Stimulated activated CD4-positive, alpha-beta T cell treated with anti-CD3 and anti-CD28 coated beads, Interleukin-4, amount 100 ng/mL, for 4 hours (primary cell): ENCODE results near the gene HOXD12.

Experiments used
- DNase-seq, 2 experiments: peaks; one replicate each; pipeline ENCODE4 v3.0.0-alpha.2; 2020

Gene HOXD12

DNA sequence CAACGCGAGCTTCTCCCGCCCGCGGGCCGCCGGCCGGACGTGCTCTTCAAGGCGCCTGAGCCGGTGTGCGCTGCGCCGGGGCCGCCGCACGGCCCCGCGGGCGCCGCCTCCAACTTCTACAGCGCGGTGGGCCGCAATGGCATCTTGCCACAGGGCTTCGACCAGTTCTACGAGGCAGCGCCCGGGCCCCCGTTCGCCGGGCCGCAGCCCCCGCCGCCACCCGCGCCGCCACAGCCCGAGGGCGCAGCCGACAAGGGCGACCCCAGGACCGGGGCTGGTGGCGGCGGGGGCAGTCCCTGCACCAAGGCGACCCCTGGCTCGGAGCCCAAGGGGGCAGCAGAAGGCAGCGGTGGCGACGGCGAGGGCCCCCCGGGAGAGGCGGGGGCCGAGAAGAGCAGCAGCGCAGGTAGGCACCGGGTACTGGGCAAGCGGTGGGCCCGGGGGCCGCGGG lies 8.2 kb downstream of the HOXD12 start:
- no peak for DNase-seq

DNA sequence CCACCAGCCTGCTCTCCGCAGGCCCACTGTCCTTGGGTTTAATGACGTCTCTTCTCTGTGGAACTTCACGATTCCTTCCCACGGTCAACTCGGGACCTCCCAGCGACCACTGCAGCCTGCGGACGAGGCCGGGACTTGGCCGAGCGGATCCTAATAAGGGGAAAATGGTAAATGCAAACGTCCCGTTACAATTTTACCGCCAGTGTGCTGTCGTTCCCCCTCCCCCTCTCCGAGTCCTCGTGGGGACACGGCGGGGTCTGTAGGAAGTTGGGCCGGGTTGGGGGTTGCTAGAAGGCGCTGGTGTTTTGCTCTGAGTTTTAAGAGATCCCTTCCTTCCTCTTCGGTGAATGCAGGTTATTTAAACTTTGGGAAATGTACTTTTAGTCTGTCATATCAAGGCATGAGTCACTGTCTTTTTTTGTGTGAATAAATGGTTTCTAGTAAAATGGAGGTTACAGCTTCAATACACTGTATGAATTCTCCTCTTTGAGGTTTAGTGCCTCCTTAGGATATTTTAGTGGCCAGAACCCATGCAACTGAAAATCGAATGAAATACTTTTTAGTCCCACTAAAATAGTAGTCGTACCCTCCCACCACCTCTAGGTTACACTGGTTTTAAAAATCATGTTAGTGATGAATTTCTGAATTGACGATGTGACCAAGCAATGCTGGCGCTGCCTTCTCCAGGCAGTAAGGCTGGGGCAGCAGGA lies 9.8 kb downstream of the HOXD12 start:
- DNase-seq, result no peak

DNA sequence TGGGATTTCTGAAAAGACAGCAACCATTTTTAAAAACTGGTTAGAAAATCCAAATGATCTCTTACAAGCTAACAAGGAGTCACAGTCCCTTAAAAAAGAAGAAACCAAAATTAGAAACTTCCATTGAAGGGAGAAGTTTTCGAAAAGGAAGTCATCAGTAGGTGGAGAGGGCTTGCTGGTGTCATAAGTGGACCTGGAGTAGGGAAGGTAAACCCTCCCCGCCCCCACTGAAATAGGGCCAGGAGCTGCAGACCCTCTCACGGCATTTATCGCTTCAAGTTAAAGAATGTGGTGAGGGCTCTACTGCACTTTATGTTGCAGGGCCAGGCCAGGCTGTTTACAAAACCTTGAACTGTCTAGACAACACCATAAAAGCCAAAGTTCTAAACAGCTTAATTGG lies 10.4 kb downstream of the HOXD12 start:
- no peak for DNase-seq

DNA sequence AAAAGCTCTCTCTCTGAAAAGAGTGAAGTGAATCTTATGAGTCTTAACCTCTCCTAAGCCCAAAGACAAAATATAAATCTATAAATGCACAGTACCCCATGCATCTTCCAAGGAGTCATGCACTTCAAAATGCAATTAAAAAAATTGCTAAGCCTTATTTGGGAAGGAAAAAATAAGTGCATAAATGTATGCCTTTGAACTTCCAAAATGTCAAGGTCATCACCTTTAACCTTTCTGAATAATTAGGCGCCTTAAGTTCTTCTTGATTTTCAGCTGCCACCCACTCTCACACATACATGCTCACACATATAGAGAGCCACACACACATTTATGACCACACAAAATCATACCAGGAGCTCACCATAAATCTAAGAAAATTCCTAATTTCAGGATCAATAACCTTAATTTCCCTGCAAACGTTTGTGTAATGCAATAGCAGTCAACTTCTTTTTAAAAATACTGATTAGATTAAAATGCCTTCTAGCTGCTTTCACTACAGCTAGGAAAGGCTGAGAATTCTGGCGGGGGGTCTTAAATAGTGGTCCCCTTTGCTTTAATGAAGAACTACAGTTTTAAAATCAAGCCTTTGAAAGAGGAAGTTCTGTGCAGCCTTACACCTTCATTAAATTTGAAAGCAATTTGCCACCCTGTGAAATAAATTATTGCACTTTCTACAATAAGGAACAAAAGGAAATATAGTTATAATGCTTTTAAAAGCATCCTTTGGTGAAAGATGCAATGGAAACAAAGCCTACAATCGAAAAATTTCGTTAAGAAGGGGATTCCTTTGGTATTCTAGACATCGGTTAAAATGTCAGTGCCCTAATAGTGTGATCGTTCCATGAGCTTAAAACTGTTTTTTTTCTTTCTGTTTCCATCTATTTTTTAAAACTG lies 11.1 kb downstream of the HOXD12 start:
- no peak for DNase-seq

DNA sequence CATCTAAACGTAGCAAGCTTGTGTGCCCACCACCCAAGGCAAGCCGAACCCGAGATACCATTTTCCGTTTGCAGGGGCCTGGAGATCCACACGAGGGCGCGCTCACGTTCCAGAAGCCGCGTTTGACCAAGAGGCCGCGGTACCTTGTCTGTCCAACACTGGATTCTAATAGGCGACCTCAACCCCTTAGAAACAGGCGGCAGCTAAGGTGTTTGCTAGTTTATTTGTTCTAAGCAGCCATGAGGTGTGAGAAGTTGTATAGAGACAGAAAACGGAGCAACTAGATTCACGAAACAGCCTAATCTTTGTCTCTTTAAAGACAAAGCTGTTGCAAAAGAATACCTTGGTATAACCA lies 11.7 kb downstream of the HOXD12 start:
- no peak for DNase-seq

DNA sequence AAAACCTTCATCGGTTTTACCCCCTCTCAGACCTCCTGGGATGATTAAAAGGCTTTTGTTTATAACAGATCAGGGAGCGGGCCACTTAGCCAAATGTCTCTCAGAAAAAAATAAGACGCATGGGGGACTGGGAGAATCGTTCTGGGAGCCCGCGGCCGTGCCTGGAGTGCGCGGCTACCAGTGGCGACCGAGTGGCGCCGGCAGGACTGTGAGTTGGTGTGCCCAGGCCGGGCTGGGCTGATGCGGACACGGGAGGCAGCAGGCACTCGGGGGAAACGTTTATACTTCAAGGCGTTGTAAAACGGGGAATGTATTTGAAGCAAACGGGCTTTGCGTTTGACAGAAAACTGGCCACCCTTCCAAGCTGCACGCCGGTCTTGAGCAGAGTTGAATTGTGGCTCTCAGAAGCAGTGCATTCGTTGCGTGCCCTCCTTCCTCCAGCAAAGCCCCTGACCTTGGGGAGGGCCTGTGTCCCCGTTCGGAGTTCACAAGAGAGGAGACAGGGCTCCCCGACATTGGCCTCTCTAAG lies 12.3 kb downstream of the HOXD12 start:
- no peak for DNase-seq

DNA sequence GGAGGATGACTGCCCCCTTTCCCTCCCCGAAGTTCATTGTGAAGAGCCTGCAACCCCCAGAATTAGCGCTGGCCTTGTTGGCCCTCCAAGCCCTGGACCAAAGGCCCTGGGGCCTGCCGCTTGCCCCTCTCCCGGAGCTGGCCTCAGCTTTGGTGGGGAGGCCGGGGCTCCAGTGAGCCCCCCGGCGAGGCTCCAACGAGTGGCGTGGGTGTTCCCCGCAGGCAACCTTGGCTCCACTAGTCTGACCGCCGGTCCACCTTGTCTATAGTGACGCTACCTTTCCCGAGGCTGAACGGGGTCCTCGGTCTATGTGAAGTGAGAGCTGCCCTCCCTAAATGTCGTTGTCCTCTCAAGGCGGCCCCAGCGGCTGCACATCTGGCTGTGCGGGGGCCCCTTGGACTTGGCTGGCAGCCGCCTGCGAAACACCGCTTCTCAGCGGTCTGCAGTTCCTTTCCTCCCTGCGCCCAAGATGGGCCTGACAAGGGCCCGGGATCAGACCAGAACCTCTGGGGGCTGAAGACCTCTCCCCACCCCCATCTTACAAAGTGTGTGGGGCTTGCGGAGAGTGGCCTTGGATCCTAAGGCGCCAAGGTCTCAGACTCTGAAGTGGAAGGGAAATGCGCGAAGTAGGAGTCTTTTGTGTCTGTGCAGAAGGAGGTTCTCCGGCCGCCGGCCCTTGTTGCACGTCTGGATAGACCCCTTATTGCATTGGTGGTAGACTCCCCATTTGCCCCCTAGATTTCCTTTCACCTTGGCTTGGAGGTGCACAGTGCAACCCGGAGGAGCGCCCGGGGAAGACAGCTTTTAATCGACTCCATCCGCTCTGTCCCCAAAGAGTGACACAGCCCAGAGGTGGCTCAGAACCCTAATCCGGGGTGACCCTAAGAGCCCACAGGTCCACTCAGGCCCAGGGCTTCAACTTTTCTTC lies 13.0 kb downstream of the HOXD12 start:
- no peak for DNase-seq

DNA sequence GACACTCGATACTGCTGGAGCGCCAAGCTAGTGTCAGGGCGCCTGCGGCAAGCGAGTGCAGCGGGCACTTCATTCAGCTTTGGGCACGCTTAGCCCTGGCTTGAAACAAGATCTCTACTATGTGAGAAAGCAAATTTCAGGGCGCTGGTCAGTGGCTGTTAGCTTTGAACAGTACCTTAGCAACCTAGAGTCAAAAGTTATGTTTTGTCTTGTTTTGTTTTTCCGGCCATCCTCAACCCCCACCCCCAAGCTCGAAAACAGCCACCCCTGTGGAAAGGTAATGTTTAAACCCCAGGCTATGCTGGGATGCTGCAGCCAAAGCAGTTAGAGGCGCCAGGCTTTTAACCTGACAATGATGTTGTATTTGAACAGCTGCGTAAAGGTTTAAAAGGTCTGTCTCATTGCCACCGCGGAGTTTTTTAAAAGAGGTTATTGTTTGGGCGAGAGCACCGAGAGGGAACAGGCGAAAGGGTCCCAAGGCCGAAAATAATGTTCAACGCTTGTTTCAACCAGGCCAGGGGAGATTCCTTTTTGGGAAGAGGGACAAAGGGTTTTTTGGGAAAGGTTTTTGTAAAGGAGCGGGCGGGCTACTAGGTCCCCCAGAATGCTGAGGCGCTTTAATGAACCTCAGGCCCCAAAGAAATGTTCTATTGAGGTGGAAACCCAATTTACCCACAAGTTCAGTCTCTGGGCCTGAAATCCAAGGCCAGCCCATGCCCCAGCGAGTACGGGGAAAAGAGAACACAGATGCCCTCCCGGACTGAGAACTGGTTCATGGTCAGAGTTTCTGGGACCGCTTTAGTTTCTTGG lies 14.7 kb downstream of the HOXD12 start:
- DNase-seq, result no peak

DNA sequence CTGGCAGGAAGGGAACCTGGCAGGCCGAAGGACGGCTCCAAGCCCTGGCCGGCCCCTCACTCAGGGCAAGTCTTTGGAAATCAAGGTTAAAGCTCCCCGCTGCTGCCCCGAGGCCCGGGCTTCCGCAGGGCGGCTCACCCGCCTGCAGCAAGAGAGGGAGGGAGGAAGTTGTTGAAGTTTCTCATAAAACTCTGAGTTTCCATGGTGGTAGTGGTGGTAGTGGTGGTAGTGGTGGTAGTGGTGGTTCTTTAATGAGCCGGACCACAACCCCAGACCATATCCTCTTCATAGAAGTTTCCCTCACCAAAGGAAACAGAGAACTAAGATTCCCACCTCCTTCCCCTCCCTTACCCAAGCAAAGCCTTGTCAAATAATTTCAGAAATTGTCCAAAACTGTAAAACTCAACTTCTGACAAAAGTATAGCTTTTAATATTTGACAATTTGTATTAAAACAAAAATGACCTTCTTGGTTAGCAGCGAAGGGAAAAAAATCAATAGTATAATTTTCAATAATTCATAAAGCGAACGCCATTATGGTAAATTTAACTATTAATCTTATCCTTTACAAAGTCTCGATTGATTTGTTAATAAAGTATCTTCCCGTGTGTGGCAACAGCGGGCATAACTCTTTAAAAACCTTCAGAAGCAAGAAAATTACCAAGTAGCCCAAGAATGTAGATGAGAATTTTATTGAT lies 15.5 kb downstream of the HOXD12 start:
- no peak for DNase-seq

DNA sequence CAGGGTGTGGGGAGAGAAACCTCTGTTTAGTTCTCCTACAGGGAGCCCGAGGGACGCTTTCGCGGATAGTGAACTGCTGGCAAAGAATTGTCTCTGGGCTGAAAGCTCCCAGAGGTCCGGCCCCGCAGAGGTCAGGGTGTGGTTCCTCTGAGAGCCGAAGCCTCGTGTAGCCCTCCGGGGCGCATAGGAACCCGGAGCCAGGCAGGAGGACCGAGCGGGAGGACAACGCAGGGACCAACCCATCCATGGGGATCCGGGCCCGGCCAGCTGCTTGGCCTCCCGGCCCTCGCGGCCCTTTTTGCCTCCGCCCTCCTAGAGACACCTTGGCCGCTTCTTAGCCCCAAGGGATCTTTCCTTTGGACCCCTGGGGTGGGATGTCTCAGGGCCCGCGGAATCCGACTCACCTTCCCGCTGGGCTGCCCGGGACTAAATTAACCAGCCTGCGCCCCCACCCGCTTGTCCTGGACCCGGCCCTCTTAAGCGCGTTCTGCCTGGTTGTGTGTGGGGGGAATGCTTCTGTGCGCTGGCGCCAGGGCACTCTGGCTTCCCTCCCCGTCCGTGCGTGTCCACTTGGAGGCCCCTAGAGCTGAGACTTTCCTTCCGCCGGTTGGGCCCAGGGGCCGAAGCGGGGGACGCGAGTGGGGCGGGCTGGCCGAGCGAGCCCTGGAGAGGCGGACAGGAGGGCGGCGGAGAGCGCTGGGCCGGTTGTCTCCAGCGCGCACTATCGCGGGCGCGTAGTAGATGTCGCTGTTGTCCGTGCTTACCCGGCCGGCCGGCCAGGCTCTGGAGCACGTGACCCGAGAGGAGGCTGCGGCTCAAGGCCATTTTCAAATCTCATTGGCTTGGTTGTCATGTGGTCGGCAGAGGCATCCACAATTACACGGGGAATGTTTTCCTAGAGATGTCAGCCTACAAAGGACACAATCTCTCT lies 16.6 kb downstream of the HOXD12 start, which contains the start of gene HOXD10:
Gene HOXD10, plus strand, starts transcription at position 896 of the 931 bp plus-strand sequence. CDS start 56 bp downstream, outside the sequence.
- DNase-seq, result no peak

DNA sequence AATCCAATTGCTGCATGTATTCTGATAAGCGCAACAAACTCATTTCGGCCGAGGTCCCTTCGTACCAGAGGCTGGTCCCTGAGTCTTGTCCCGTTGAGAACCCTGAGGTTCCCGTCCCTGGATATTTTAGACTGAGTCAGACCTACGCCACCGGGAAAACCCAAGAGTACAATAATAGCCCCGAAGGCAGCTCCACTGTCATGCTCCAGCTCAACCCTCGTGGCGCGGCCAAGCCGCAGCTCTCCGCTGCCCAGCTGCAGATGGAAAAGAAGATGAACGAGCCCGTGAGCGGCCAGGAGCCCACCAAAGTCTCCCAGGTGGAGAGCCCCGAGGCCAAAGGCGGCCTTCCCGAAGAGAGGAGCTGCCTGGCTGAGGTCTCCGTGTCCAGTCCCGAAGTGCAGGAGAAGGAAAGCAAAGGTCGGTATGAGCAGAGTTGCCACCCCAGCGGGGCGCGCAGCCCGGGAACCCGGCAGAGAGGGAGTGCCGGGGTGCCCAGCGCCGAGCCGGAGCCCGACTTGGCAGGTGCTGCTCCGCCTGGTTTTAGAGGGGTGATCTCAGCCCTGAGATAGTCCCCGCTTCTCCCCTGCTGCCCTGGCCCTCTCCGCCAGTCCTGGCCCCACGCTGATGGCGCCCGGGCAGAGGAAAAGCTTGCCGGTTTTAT lies 17.7 kb downstream of the HOXD12 start:
- no peak for DNase-seq

DNA sequence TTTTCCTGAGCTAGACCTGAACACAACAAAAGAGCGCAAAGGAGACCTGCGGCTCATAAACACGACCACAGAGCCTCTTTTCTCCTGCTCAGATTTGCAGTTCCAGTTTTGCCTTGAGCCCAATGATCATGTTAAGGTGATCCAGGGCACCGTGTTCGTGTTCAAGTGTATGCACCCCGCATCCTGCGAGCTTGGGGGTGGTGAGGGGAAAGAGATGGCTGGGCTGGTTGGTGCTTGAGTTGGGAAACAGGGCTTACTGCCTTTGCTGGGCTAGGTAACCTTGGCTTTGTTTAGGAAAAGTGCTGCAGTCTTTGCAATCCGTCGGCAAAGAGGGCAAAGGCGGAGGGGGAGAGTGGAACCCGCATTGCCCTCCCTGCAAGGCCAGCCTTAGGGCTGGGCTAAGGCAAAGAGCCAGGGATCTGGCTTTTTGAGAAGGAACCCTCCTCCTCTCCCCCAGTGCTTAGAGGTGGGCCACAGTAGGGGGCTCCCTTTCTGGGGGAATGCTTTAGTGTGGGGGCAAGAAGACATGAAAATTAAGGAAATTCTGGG lies 18.3 kb downstream of the HOXD12 start:
- no peak for DNase-seq

DNA sequence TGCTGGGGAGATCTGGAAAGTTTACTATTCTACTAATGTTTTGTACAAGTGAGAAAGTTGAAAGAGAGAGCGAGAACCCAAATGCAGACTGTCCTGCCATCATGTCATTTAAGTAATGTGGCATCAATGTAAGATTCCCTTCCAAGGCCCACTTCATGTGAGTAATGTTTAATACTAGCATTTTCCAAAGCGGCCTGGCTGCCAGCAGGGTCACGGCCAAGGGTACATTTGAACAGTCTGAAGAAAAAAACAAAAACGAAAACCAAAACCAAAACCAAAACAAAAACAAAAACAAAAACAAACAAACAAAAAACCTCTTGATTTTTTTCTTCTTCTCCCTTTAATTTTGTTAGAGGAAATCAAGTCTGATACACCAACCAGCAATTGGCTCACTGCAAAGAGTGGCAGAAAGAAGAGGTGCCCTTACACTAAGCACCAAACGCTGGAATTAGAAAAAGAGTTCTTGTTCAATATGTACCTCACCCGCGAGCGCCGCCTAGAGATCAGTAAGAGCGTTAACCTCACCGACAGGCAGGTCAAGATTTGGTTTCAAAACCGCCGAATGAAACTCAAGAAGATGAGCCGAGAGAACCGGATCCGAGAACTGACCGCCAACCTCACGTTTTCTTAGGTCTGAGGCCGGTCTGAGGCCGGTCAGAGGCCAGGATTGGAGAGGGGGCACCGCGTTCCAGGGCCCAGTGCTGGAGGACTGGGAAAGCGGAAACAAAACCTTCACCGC lies 19.2 kb downstream of the HOXD12 start:
- DNase-seq, result no peak

DNA sequence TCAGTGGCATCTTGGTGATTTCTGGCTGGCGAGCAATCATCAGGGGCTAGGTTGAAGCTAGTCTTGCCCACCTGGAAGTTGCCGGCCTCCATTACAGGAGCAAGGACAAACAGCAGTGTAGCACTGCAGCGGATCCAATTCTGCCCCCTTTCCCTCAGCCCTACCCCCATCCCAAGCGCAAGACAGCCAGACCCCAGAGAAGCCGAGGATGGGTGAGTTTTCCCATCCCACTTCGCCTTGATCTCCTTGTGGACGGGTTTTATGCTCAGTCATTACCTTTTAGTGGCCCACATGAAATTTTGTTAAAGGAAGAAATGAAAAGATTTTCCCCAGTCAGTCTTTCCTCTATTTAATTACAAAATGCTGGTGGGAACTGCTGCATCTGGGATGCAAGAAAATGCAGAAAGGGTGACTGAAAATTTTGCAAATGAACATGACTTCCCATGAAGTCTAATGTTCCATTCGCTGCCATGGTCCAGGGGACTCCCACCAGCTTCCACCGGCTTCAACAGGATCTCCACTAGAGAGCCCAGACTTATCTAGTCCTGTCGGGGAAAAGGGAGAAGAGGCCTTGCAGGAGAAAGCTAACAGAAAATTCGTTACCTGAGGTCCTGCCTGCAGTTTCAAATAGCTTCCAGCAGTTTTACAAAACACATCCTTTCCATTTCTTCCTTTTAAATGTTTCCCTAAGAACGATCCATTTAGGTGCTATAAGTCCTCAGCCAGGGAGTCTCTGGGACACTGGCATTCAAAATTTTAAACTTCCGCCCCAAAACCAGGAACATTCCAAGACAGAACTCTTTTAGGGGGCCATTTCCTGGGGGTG lies 21.0 kb downstream of the HOXD12 start:
- DNase-seq, result no peak

DNA sequence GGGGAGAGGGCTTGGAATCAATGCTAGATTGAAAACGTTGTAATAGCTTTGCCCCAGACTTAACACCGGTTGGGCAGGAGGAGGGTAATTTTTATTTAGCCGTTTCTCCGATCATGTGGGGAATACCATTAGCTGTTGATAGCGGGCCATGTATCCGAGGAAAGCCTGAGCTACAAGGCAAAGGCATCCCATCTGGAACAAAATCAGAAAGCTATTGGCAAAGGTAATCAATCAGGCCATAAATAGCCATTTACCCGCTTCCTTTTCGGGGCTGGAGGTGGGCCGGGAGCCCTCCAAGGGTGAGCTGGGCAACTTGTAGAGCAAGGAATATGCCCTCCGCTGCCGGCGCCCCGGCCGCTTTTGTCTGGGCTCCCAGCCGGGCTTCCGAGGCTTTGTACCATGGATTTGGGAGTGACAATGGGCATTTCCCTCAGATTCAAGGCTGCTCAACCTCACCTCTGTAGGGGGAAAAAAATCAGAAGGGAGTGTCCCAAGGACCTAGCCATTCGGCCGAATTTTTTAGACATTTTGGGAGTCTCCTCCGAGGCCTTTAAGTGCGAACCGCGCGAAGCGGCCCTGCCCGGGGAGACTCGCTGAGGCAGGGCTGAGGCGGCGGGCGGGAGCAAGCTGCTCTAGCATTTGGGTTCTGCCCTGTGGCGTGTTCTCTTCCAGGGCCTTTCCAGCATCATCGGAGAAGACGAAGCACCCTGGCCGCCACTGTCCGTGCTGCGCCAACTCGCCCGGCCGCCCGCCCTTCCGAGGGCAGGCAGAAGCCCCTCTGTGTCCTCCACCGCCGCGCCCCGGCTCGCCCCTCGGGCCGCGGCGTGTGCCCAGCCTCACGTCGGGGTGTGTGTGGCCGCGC lies 21.8 kb downstream of the HOXD12 start:
- DNase-seq, result no peak

DNA sequence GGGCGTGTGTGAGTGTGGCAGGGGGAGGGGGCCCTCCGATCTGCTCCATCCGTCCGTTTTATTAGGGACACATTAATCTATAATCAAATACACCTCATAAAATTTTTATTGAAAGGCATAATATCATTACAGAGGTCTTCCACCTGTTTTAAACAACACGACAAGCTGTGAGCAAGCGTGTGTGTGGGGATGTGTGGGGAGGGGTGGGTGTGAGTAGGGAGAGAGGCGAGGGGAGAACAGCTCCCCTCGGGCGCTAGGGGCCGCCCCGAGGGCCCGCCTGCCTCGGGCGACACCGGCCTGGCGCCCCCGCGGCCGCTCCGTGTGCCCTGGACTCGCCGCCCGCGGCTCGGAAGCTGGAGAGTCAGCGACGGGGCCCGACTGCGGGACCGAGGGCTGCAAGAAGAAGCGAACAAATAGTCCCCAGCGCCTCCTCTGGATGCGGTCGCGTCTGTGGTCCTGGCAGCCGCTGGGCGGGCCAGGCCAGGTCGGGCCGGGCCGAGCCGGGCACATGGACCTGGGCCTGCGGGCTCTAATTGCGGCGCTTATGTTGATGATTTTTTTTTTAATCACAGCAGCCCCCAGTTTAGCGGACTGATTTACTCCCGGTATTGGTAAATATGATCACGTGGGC lies 22.6 kb downstream of the HOXD12 start:
- no peak for DNase-seq
